ENCODE data around the gene KRT79. TPM values are rescaled to one million over a fixed set of nuclear protein-coding genes. Genes with fewer than 3 reads are reported as not detected.

Gene KRT79
- total and polyA plus RNA-seq, 9 of the 15 experiments (the other 6 are each of a cell fraction or from before 2014, with no cell fraction given), result 0.03 to 2.3 (median 0.23) TPM; not detected in 2

DNA sequence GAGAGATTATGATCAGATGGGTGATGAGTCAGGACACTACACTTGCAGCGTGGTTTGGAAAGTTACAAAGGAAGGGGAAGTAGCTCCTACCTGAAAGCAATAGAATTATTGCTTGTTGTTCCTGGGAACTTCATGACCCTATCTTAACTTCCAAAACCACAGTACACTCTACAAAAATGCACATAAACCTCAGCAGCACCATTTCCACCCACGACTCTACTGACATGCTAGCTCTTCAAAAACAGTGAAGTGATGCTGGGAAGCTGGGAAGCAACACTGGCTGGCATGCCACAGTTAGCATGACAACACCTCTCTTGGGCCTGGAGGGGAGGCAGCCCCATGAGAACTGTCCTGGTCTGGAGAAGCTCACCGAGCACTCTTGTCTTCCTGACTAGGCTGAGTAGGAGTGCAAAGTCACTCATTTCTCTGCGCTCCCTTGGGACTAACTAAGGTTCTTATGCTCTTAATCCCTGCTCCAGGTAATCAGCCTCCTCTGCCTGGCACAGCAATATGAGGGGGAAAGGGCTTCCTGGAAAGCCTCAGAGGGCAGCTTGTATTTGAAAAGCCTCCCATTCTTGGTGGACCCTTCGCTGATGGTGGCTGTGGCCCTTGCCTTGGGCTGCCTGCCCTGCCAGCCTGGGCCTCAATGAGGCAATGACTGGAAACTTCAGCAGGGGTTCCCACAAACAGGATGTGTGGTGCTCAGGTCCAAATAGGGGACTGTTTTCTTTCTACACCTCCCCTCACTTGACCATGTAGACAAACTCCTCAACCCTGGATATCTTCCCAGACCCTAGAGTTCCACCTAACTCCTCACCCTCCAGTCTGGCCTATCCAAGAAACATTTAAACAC lies 39.4 kb downstream of the KRT79 start (continued):
- TF ChIP-seq, protein P1, sequence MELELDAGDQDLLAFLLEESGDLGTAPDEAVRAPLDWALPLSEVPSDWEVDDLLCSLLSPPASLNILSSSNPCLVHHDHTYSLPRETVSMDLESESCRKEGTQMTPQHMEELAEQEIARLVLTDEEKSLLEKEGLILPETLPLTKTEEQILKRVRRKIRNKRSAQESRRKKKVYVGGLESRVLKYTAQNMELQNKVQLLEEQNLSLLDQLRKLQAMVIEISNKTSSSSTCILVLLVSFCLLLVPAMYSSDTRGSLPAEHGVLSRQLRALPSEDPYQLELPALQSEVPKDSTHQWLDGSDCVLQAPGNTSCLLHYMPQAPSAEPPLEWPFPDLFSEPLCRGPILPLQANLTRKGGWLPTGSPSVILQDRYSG (tag; conservative IDR thresholded peaks at IDR 0.05; ENCODE audit: low read depth), result no peak
- TF ChIP-seq, protein P2, sequence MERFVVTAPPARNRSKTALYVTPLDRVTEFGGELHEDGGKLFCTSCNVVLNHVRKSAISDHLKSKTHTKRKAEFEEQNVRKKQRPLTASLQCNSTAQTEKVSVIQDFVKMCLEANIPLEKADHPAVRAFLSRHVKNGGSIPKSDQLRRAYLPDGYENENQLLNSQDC (CRISPR knock-in tag; IDR thresholded peaks at IDR 0.05), result no peak
- TF ChIP-seq ZNF224 (CRISPR knock-in tag; IDR thresholded peaks at IDR 0.05) (no peak), MTA1 (IDR thresholded peaks at IDR 0.05; ENCODE audit: borderline replicate concordance) (0 out of 2 replicates have a peak, but pooled peaks have one; percentile 45), ESRRA (IDR thresholded peaks at IDR 0.05; ENCODE audit: borderline replicate concordance, low read depth) (peak; percentile 59; the same call in 1 of the 2 replicates), U2AF2 (optimal IDR thresholded peaks at IDR 0.05; ENCODE audit: low read depth, low read length) (no peak), JUND (IDR thresholded peaks at IDR 0.05; ENCODE audit: borderline replicate concordance, low read depth, low read length) (peak; percentile 58; the same call in 1 of the 2 replicates), JUND (tag; IDR thresholded peaks at IDR 0.05; ENCODE audit: borderline replicate concordance, low read depth, low read length) (peak; percentile 40; the same call in 2 of the 3 replicates), ZBED1 (IDR thresholded peaks at IDR 0.05) (no peak), CTBP1 (IDR thresholded peaks at IDR 0.05; ENCODE audit: borderline replicate concordance) (peak; percentile 56; the same call in 1 of the 2 replicates), U2AF1 (optimal IDR thresholded peaks at IDR 0.05; ENCODE audit: low read depth, low read length) (no peak), PPARD (CRISPR knock-in tag; IDR thresholded peaks at IDR 0.05) (no peak), GATA2 (CRISPR knock-in tag; IDR thresholded peaks at IDR 0.05) (no peak), NR3C1 (CRISPR knock-in tag; IDR thresholded peaks at IDR 0.05) (no peak), TGIF2 (CRISPR knock-in tag; IDR thresholded peaks at IDR 0.05) (no peak), HES1 (IDR thresholded peaks at IDR 0.05; ENCODE audit: low read depth) (peak; percentile 62), MED1 (CRISPR knock-in tag; IDR thresholded peaks at IDR 0.05; ENCODE audit: borderline replicate concordance) (no peak), ZNF146 (CRISPR knock-in tag; IDR thresholded peaks at IDR 0.05; ENCODE audit: unreplicated experiment) (no peak), ZEB2 (IDR thresholded peaks at IDR 0.05) (peak; percentile 68; the same call in 1 of the 2 replicates), ZNF347 (CRISPR knock-in tag; IDR thresholded peaks at IDR 0.05; ENCODE audit: low read depth) (no peak), FOSL1 (tag; conservative IDR thresholded peaks at IDR 0.05) (peak; percentile 87), STAG1 (CRISPR knock-in tag; IDR thresholded peaks at IDR 0.05; ENCODE audit: borderline replicate concordance) (no peak)
- TF ChIP-seq, protein P3, sequence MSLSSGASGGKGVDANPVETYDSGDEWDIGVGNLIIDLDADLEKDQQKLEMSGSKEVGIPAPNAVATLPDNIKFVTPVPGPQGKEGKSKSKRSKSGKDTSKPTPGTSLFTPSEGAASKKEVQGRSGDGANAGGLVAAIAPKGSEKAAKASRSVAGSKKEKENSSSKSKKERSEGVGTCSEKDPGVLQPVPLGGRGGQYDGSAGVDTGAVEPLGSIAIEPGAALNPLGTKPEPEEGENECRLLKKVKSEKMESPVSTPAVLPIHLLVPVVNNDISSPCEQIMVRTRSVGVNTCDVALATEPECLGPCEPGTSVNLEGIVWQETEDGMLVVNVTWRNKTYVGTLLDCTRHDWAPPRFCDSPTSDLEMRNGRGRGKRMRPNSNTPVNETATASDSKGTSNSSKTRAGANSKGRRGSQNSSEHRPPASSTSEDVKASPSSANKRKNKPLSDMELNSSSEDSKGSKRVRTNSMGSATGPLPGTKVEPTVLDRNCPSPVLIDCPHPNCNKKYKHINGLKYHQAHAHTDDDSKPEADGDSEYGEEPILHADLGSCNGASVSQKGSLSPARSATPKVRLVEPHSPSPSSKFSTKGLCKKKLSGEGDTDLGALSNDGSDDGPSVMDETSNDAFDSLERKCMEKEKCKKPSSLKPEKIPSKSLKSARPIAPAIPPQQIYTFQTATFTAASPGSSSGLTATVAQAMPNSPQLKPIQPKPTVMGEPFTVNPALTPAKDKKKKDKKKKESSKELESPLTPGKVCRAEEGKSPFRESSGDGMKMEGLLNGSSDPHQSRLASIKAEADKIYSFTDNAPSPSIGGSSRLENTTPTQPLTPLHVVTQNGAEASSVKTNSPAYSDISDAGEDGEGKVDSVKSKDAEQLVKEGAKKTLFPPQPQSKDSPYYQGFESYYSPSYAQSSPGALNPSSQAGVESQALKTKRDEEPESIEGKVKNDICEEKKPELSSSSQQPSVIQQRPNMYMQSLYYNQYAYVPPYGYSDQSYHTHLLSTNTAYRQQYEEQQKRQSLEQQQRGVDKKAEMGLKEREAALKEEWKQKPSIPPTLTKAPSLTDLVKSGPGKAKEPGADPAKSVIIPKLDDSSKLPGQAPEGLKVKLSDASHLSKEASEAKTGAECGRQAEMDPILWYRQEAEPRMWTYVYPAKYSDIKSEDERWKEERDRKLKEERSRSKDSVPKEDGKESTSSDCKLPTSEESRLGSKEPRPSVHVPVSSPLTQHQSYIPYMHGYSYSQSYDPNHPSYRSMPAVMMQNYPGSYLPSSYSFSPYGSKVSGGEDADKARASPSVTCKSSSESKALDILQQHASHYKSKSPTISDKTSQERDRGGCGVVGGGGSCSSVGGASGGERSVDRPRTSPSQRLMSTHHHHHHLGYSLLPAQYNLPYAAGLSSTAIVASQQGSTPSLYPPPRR (CRISPR knock-in tag; IDR thresholded peaks at IDR 0.05; ENCODE audit: borderline replicate concordance), result no peak

All from K562 (cell line).